Mesenchymal stem cell (in vitro differentiated cells and primary cell): Measurements from ENCODE around the gene RHBDF2.

Experiments used
- DNase-seq: peaks from one replicate; pipeline ENCODE4 v3.0.0-alpha.2; 2013
- H2AFZ ChIP-seq: one replicate; pipeline ENCODE4 v1.6.1; 2013; ENCODE audit warnings: low read depth, mild to moderate bottlenecking, control low read depth, inconsistent platforms, low read length, moderate library complexity
- H2AK5ac ChIP-seq: 2 replicates; pipeline ENCODE4 v1.6.1; 2013; ENCODE audit warnings: low read length, moderate library complexity, mild to moderate bottlenecking, inconsistent platforms; ENCODE audit not compliant: severe bottlenecking
- H2BK120ac ChIP-seq: one replicate; pipeline ENCODE4 v1.6.1; 2013; ENCODE audit warnings: low read depth, mild to moderate bottlenecking, inconsistent platforms, low read length, moderate library complexity
- H2BK12ac ChIP-seq, 2 experiments: one replicate each; pipeline ENCODE4 v1.6.1; 2013; ENCODE audit warnings: inconsistent platforms in 2 of 2, low read length in 2 of 2, mild to moderate bottlenecking in 2 of 2, moderate library complexity in 2 of 2, control low read depth in 1 of 2
- H2BK15ac ChIP-seq: one replicate; pipeline ENCODE4 v1.6.1; 2013; ENCODE audit warnings: mild to moderate bottlenecking, low read depth, inconsistent platforms; ENCODE audit not compliant: poor library complexity, severe bottlenecking
- H2BK5ac ChIP-seq: 2 replicates; pipeline ENCODE4 v1.6.1; 2013; ENCODE audit warnings: low read depth, mild to moderate bottlenecking, low read length, control low read depth, inconsistent platforms; ENCODE audit not compliant: poor library complexity, severe bottlenecking
- H3K14ac ChIP-seq, 2 experiments: one replicate each; pipeline ENCODE4 v1.6.1; 2013; ENCODE audit warnings: inconsistent platforms in 2 of 2, low read length in 2 of 2, control low read depth in 1 of 2, mild to moderate bottlenecking in 1 of 2, moderate library complexity in 1 of 2
- H3K18ac ChIP-seq, 2 experiments: one replicate each; pipeline ENCODE4 v1.6.1; 2013; ENCODE audit warnings: inconsistent platforms in 2 of 2, low read length in 2 of 2, control low read depth in 1 of 2, low read depth in 1 of 2, mild to moderate bottlenecking in 1 of 2
- H3K23ac ChIP-seq, 2 experiments: one replicate each; pipeline ENCODE4 v1.6.1; 2013; ENCODE audit warnings: inconsistent platforms in 2 of 2, low read length in 2 of 2, mild to moderate bottlenecking in 2 of 2, moderate library complexity in 2 of 2, control low read depth in 1 of 2
- H3K27ac ChIP-seq: 2 replicates; pipeline ENCODE4 v1.5.1; 2013; ENCODE audit warnings: mild to moderate bottlenecking, moderate library complexity, low read length, control low read depth, inconsistent platforms; ENCODE audit not compliant: poor library complexity, severe bottlenecking
- H3K27me3 ChIP-seq, 2 experiments: 2 replicates each; pipeline versions ENCODE4 v1.6.1 to v1.7.0; 2013; ENCODE audit warnings: low read length in 2 of 2, mild to moderate bottlenecking in 2 of 2, moderate library complexity in 2 of 2, control low read depth in 1 of 2, inconsistent platforms in 1 of 2; ENCODE audit not compliant: control insufficient read depth in 1 of 2, insufficient read depth in 1 of 2
- H3K36me3 ChIP-seq, 2 experiments: 2 replicates each; pipeline versions ENCODE4 v1.6.1 to v1.7.0; 2013; ENCODE audit warnings: low read length in 2 of 2, control low read depth in 1 of 2, inconsistent platforms in 1 of 2, low read depth in 1 of 2, mild to moderate bottlenecking in 1 of 2; ENCODE audit not compliant: insufficient read depth in 2 of 2, control insufficient read depth in 1 of 2
- H3K4ac ChIP-seq, 2 experiments: one replicate each; pipeline ENCODE4 v1.6.1; 2013; ENCODE audit warnings: inconsistent platforms in 2 of 2, low read length in 2 of 2, mild to moderate bottlenecking in 2 of 2, moderate library complexity in 2 of 2, control low read depth in 1 of 2, low read depth in 1 of 2
- H3K4me1 ChIP-seq: 2 replicates; pipeline ENCODE4 v1.6.1; 2013; ENCODE audit warnings: low read depth, low read length, control low read depth; ENCODE audit not compliant: control insufficient read depth, insufficient read depth
- H3K4me2 ChIP-seq: 2 replicates; pipeline ENCODE4 v1.6.1; 2013; ENCODE audit warnings: low read length, mild to moderate bottlenecking, inconsistent platforms; ENCODE audit not compliant: poor library complexity, severe bottlenecking
- H3K4me3 ChIP-seq, 2 experiments: 2 replicates each; pipeline versions ENCODE4 v1.5.1 to v1.7.0; 2013; ENCODE audit warnings: low read length in 2 of 2, mild to moderate bottlenecking in 2 of 2, control low read depth in 1 of 2, low read depth in 1 of 2; ENCODE audit not compliant: insufficient read depth in 1 of 2
- H3K79me1 ChIP-seq: replicated peaks from 2 replicates; pipeline ENCODE4 v1.6.1; 2013; ENCODE audit warnings: mild to moderate bottlenecking, control low read depth, low read length, inconsistent platforms; ENCODE audit not compliant: poor library complexity, severe bottlenecking
- H3K9ac ChIP-seq: 2 replicates; pipeline ENCODE4 v1.7.0; 2013; ENCODE audit warnings: mild to moderate bottlenecking, low read length, moderate library complexity
- H3K9me3 ChIP-seq: 2 replicates; pipeline ENCODE4 v1.7.0; 2013; ENCODE audit warnings: mild to moderate bottlenecking, low read length; ENCODE audit not compliant: control insufficient read depth
- H4K8ac ChIP-seq: one replicate; pipeline ENCODE4 v1.6.1; 2013; ENCODE audit warnings: inconsistent platforms, mild to moderate bottlenecking, low read length, moderate library complexity
- H4K91ac ChIP-seq: one replicate; pipeline ENCODE4 v1.6.1; 2013; ENCODE audit warnings: mild to moderate bottlenecking, low read length, inconsistent platforms
- WGBS: methylation state at CpG from one replicate; pipeline ENCODE4 v1.1.7; 2013; ENCODE audit warnings: mixed read lengths; 5-methylcytosine and 5-hydroxymethylcytosine counted together

Gene RHBDF2

GRCh38 chr17:76480632-76481031 lies 20.6 kb downstream of the RHBDF2 start:
- Histone ChIP-seq H3K4me1 (peaks cover 9% of the 10 kb centered on the region), H3K9me3 (no peaks in the 10 kb centered on the region), H2BK15ac (no peak overlapping the region), H2BK5ac (no peak overlapping the region), H3K23ac (no peak overlapping the region), H3K18ac (peak overlapping the region in 1 of 2 experiments; percentile 54), H3K14ac (no peak overlapping the region), H3K79me1 (no peaks in the 10 kb centered on the region), H4K91ac (no peak overlapping the region), H3K36me3 (peaks cover 0 to 59% of the 10 kb centered on the region in 2 experiments), H2AFZ (no peak overlapping the region), H2BK120ac (no peak overlapping the region), H2AK5ac (no peak overlapping the region), H3K4me3 (no peak overlapping the region), H3K4me2 (no peak overlapping the region), H3K27ac (no peak overlapping the region), H2BK12ac (peak overlapping the region in 1 of 2 experiments; percentile 1), H4K8ac (peak overlapping the region; percentile 7), H3K9ac (no peak overlapping the region), H3K27me3 (peaks cover 0 to 12% of the 10 kb centered on the region in 2 experiments), H3K4ac (peak overlapping the region in 1 of 2 experiments; percentile 40)
- DNase-seq = no peak
- 77% methylated on average over 15 of the region's 15 CpGs for WGBS

- Histone ChIP-seq H4K8ac (no peak overlapping the region), H3K9me3 (no peaks in the 10 kb centered on the region), H2AFZ (no peak overlapping the region), H3K9ac (no peak overlapping the region), H3K27me3 (peaks cover 0 to 12% of the 10 kb centered on the region in 2 experiments), H2BK120ac (no peak overlapping the region), H4K91ac (no peak overlapping the region), H3K4me1 (peaks cover 4% of the 10 kb centered on the region), H3K4me3 (no peak overlapping the region), H2AK5ac (no peak overlapping the region), H3K4me2 (no peak overlapping the region), H2BK12ac (no peak overlapping the region), H3K23ac (no peak overlapping the region), H3K18ac (no peak overlapping the region), H3K4ac (no peak overlapping the region), H3K14ac (no peak overlapping the region), H3K27ac (no peak overlapping the region), H3K36me3 (peaks cover 0 to 67% of the 10 kb centered on the region in 2 experiments), H2BK5ac (no peak overlapping the region), H3K79me1 (no peaks in the 10 kb centered on the region), H2BK15ac (no peak overlapping the region)
- DNase-seq = no peak
- WGBS = 88% methylated on average over 9 of the region's 14 CpGs
Observed at GRCh38 chr17:76479515-76480060, 21.6 kb downstream of the RHBDF2 start.

GRCh38 chr17:76478730-76479514 lies 22.3 kb downstream of the RHBDF2 start:
- no peak overlapping the region for H3K4ac ChIP-seq
- H2BK5ac ChIP-seq = no peak overlapping the region
- WGBS = 96% methylated on average over 36 of the region's 37 CpGs
- H3K27me3 ChIP-seq = peaks cover 0 to 12% of the 10 kb centered on the region in 2 experiments
- H2BK15ac ChIP-seq = no peak overlapping the region
- DNase-seq = no peak
- peak overlapping the region; percentile 7 for H4K91ac ChIP-seq
- H2BK12ac ChIP-seq = no peak overlapping the region
- H3K9me3 ChIP-seq = no peaks in the 10 kb centered on the region
- no peak overlapping the region for H3K18ac ChIP-seq
- no peak overlapping the region for H3K4me2 ChIP-seq
- H3K23ac ChIP-seq = no peak overlapping the region
- H3K9ac ChIP-seq = no peak overlapping the region
- no peak overlapping the region for H3K27ac ChIP-seq
- H3K36me3 ChIP-seq = peaks cover 0 to 73% of the 10 kb centered on the region in 2 experiments
- H3K4me1 ChIP-seq = no peaks in the 10 kb centered on the region
- H4K8ac ChIP-seq = no peak overlapping the region
- no peak overlapping the region for H3K4me3 ChIP-seq
- H3K14ac ChIP-seq = no peak overlapping the region
- no peak overlapping the region for H2AFZ ChIP-seq
- no peaks in the 10 kb centered on the region for H3K79me1 ChIP-seq
- H2AK5ac ChIP-seq = no peak overlapping the region
- no peak overlapping the region for H2BK120ac ChIP-seq

- Histone ChIP-seq H2BK12ac (no peak overlapping the region), H4K8ac (no peak overlapping the region), H2AFZ (no peak overlapping the region), H3K9me3 (no peaks in the 10 kb centered on the region), H3K36me3 (peaks cover 0 to 81% of the 10 kb centered on the region in 2 experiments), H3K14ac (no peak overlapping the region), H3K9ac (no peak overlapping the region), H3K27me3 (peaks cover 0 to 19% of the 10 kb centered on the region in 2 experiments), H3K4me2 (no peak overlapping the region), H2BK5ac (no peak overlapping the region), H2AK5ac (no peak overlapping the region), H2BK120ac (no peak overlapping the region), H3K18ac (no peak overlapping the region), H3K4me3 (no peak overlapping the region), H3K4ac (no peak overlapping the region), H3K27ac (no peak overlapping the region), H3K23ac (no peak overlapping the region), H3K79me1 (no peaks in the 10 kb centered on the region), H3K4me1 (no peaks in the 10 kb centered on the region), H4K91ac (no peak overlapping the region), H2BK15ac (no peak overlapping the region)
- WGBS = 94% methylated on average over 10 of the region's 10 CpGs
- DNase-seq = no peak
Observed at GRCh38 chr17:76478097-76478496, 23.1 kb downstream of the RHBDF2 start.
